HEK293 (cell line): ENCODE data around the gene HBZ.
"Not testable (repeated sequence)": the region's sequence is repeated elsewhere in the genome, so short reads cannot be mapped to it uniquely, and the experiment has no call there.

Experiments used
- CTCF ChIA-PET: fragments of 350-600 bp; formaldehyde crosslinking; extraction: SDS; loops from one replicate; lab custom pipeline; 2021; ENCODE audit warnings: antibody characterized with exemption; lab: Yijun Ruan, JAX
- POLR2A ChIA-PET: fragments of 300-600 bp; formaldehyde crosslinking; extraction: SDS; loops from one replicate; lab custom pipeline; 2020; ENCODE audit warnings: antibody characterized with exemption, inconsistent platforms; lab: Yijun Ruan, JAX
- H3K27ac ChIP-seq: fragments of 200-500 bp; sonication (Bioruptor generic); 2 replicates; pipeline ENCODE4 v1.5.1; 2014; ENCODE audit warnings: low read depth, low read length, control low read depth, inconsistent platforms; ENCODE audit errors: extremely low read depth
- H3K36me3 ChIP-seq, 2 experiments: fragments of 200-500 bp in 1 of 2; sonication (Bioruptor generic) in 1 of 2; 1 replicate in 1 of 2; 2 replicates in 1 of 2; pipeline ENCODE4 v1.5.1; 2014 to 2017; ENCODE audit warnings: inconsistent platforms in 2 of 2, low read length in 2 of 2; ENCODE audit not compliant: control insufficient read depth in 2 of 2, insufficient read depth in 1 of 2
- H3K4me1 ChIP-seq: fragments of 200-500 bp; sonication (Bioruptor generic); 2 replicates; pipeline ENCODE4 v1.5.1; 2014; ENCODE audit warnings: mild to moderate bottlenecking, low read length, inconsistent platforms; ENCODE audit not compliant: control insufficient read depth, insufficient read depth
- H3K4me3 ChIP-seq: 2 replicates; pipeline ENCODE4 v1.5.1; 2011; ENCODE audit warnings: low read depth, mild to moderate bottlenecking, control low read depth, low read length, moderate library complexity
- H3K9me3 ChIP-seq: fragments of 200-500 bp; sonication (Bioruptor generic); 2 replicates; pipeline ENCODE4 v1.5.1; 2014; ENCODE audit warnings: low read depth, low read length, inconsistent platforms; ENCODE audit not compliant: control insufficient read depth, insufficient read depth
- KLF1 ChIP-seq: fragments of 450-650 bp; formaldehyde crosslinking; IDR thresholded peaks from 2 replicates; pipeline ENCODE4 v1.5.1; 2016; ENCODE audit warnings: missing biosample characterization, missing genetic modification characterization
- KLF10 ChIP-seq: fragments of 450-650 bp; IDR thresholded peaks from 2 replicates; pipeline ENCODE4 v1.5.1; 2018; ENCODE audit warnings: missing biosample characterization, mild to moderate bottlenecking, missing genetic modification characterization
- KLF9 ChIP-seq: fragments of 450-650 bp; formaldehyde crosslinking; IDR thresholded peaks from 2 replicates; pipeline ENCODE4 v1.5.1; 2016; ENCODE audit warnings: missing biosample characterization, missing genetic modification characterization, low read depth
- SALL2 ChIP-seq: fragments of 450-650 bp; formaldehyde crosslinking; IDR thresholded peaks from 2 replicates; pipeline ENCODE4 v1.5.0; 2017; ENCODE audit warnings: missing biosample characterization, mild to moderate bottlenecking, missing genetic modification characterization, borderline replicate concordance
- SP2 ChIP-seq: fragments of 450-650 bp; formaldehyde crosslinking; IDR thresholded peaks from 2 replicates; pipeline ENCODE4 v1.5.1; 2016; ENCODE audit warnings: missing biosample characterization, missing genetic modification characterization
- WT1 ChIP-seq: fragments of 450-650 bp; formaldehyde crosslinking; IDR thresholded peaks from 2 replicates; pipeline ENCODE4 v1.5.1; 2016; ENCODE audit warnings: missing biosample characterization, missing genetic modification characterization
- ZBTB1 ChIP-seq: fragments of 450-650 bp; formaldehyde crosslinking; IDR thresholded peaks from 2 replicates; pipeline ENCODE4 v1.5.1; 2016; ENCODE audit warnings: missing biosample characterization, missing genetic modification characterization
- ZNF366 ChIP-seq: fragments of 450-650 bp; formaldehyde crosslinking; conservative IDR thresholded peaks from 2 replicates; pipeline ENCODE4 v1.5.1; 2016; ENCODE audit warnings: missing biosample characterization, missing genetic modification characterization
- ZNF510 ChIP-seq: fragments of 450-650 bp; formaldehyde crosslinking; IDR thresholded peaks from 2 replicates; pipeline ENCODE4 v1.5.1; 2018; ENCODE audit warnings: mild to moderate bottlenecking, missing genetic modification characterization, missing biosample characterization; ENCODE audit not compliant: insufficient replicate concordance
- ZNF600 ChIP-seq: fragments of 450-650 bp; formaldehyde crosslinking; IDR thresholded peaks from 2 replicates; pipeline ENCODE4 v1.5.1; 2016; ENCODE audit warnings: missing biosample characterization, missing genetic modification characterization
- ZNF658 ChIP-seq: fragments of 450-650 bp; formaldehyde crosslinking; IDR thresholded peaks from 2 replicates; pipeline ENCODE4; 2016; ENCODE audit warnings: missing biosample characterization, missing genetic modification characterization
- ZNF664 ChIP-seq: fragments of 450-650 bp; formaldehyde crosslinking; IDR thresholded peaks from 2 replicates; pipeline ENCODE4 v1.5.1; 2016; ENCODE audit warnings: missing biosample characterization, missing genetic modification characterization
- ZNF777 ChIP-seq: fragments of 450-650 bp; formaldehyde crosslinking; IDR thresholded peaks from 2 replicates; pipeline ENCODE4 v1.5.1; 2017; ENCODE audit warnings: missing biosample characterization, missing genetic modification characterization, borderline replicate concordance
- TF ChIP-seq, protein P1 (sequence below): fragments of 450-650 bp; formaldehyde crosslinking; IDR thresholded peaks from 2 replicates; pipeline ENCODE4 v1.5.1; 2016; ENCODE audit warnings: missing biosample characterization, missing genetic modification characterization

Gene HBZ

DNA sequence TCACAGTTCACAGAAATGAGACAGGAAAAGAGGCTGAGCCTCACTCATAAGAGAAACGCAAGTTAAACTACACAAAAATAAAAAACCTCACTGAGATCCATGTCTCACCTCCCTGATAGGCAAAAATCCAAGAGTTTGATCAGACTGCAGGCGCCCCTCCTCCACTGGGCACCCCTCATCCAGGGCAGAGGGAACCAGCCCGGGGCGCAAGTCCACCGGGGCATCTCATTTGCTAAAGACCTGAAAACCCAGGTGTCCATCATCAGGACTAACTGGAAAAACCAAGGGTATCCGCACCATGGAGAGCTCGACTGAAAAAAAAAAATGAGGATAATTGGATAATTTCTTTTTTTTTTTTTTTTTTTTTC, 2.6 kb downstream of the HBZ start:
- H3K9me3 ChIP-seq = no peaks in the 10 kb centered on the region
- H3K27ac ChIP-seq = no peak overlapping the region
- TF ChIP-seq, protein P1, sequence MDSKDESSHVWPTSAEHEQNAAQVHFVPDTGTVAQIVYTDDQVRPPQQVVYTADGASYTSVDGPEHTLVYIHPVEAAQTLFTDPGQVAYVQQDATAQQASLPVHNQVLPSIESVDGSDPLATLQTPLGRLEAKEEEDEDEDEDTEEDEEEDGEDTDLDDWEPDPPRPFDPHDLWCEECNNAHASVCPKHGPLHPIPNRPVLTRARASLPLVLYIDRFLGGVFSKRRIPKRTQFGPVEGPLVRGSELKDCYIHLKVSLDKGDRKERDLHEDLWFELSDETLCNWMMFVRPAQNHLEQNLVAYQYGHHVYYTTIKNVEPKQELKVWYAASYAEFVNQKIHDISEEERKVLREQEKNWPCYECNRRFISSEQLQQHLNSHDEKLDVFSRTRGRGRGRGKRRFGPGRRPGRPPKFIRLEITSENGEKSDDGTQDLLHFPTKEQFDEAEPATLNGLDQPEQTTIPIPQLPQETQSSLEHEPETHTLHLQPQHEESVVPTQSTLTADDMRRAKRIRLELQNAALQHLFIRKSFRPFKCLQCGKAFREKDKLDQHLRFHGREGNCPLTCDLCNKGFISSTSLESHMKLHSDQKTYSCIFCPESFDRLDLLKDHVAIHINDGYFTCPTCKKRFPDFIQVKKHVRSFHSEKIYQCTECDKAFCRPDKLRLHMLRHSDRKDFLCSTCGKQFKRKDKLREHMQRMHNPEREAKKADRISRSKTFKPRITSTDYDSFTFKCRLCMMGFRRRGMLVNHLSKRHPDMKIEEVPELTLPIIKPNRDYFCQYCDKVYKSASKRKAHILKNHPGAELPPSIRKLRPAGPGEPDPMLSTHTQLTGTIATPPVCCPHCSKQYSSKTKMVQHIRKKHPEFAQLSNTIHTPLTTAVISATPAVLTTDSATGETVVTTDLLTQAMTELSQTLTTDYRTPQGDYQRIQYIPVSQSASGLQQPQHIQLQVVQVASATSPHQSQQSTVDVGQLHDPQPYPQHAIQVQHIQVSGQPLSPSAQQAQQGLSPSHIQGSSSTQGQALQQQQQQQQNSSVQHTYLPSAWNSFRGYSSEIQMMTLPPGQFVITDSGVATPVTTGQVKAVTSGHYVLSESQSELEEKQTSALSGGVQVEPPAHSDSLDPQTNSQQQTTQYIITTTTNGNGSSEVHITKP (tag by site-specific recombination) = 0 out of 2 replicates have a peak, but pooled peaks have one; percentile 18
- TF ChIP-seq ZBTB1 (tag by site-specific recombination) = no peak
- H3K36me3 ChIP-seq = no peaks in the 10 kb centered on the region
- ChIA-PET POLR2A (interaction anchor here (0.6 kb wide), 1 partner anchor 1224 kb away, joined by 4 read pairs; no protein-coding TSS in a partner anchor), CTCF (interaction anchor here (0.7 to 1.2 kb wide), 2 partner anchors 37 to 48 kb away, joined by 4 to 5 read pairs; no protein-coding TSS in a partner anchor)
- H3K4me3 ChIP-seq = peak overlapping the region; percentile 36; the same call in 1 of the 2 replicates
- H3K4me1 ChIP-seq = no peaks in the 10 kb centered on the region

DNA sequence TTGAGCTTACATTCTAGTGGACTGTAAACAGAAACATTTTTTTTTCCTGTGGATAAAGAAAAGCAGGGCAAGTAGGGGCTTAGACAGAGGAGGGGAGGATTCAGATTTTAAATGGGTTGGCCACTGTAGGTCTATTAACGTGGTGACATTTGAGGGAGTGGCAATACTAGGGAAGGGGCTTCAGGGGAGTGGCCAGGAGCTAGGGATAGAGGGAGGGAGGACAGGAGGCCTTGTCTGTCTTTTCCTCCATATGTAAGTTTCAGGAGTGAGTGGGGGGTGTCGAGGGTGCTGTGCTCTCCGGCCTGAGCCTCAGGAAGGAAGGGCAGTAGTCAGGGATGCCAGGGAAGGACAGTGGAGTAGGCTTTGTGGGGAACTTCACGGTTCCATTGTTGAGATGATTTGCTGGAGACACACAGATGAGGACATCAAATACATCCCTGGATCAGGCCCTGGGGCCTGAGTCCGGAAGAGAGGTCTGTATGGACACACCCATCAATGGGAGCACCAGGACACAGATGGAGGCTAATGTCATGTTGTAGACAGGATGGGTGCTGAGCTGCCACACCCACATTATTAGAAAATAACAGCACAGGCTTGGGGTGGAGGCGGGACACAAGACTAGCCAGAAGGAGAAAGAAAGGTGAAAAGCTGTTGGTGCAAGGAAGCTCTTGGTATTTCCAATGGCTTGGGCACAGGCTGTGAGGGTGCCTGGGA, 6.8 kb downstream of the HBZ start:
- CTCF ChIA-PET = no interaction called here
- H3K4me1 ChIP-seq = no peaks in the 10 kb centered on the region
- peak; percentile 51 for TF ChIP-seq KLF1
- no peak for TF ChIP-seq WT1 (tag by site-specific recombination)
- TF ChIP-seq ZNF600 (tag by site-specific recombination) = peak; percentile 22; the same call in 1 of the 2 replicates
- TF ChIP-seq SP2 (tag by site-specific recombination) = 0 out of 2 replicates have a peak, but pooled peaks have one; percentile 18
- TF ChIP-seq ZNF777 (tag by site-specific recombination) = no peak
- TF ChIP-seq KLF9 (tag by site-specific recombination) = 0 out of 2 replicates have a peak, but pooled peaks have one; percentile 32
- TF ChIP-seq ZNF664 (tag by site-specific recombination) = no peak
- TF ChIP-seq ZNF658 (tag by site-specific recombination) = no peak
- TF ChIP-seq KLF10 = peak; percentile 29; the same call in 1 of the 2 replicates
- TF ChIP-seq ZNF366 (tag by site-specific recombination) = peak; percentile 39; the same call in 1 of the 2 replicates
- no peak for TF ChIP-seq ZNF510 (tag by site-specific recombination)
- no peak for TF ChIP-seq SALL2 (tag by site-specific recombination)
- no peak overlapping the region for H3K4me3 ChIP-seq
- H3K36me3 ChIP-seq = no peaks in the 10 kb centered on the region
- POLR2A ChIA-PET = interaction anchor here (0.6 to 0.7 kb wide), 4 partner anchors 11 to 72 kb away, joined by 3 to 6 read pairs (median 4); no protein-coding TSS in a partner anchor
- no peak overlapping the region for H3K27ac ChIP-seq
- no peaks in the 10 kb centered on the region for H3K9me3 ChIP-seq

DNA sequence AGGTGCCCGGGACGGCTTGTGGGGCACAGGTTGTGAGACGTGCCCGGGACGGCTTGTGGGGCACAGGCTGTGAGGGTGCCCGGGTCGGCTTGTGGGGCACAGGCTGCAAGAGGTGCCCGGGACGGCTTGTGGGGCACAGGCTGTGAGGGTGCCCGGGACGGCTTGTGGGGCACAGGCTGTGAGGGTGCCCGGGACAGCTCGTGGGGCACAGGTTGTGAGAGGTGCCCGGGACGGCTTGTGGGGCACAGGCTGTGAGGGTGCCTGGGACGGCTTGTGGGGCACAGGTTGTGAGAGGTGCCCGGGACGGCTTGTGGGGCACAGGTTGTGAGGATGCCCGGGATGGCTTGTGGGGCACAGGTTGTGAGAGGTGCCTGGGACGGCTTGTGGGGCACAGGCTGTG, 7.8 kb downstream of the HBZ start:
- H3K9me3 ChIP-seq, H3K4me3 ChIP-seq, H3K4me1 ChIP-seq, H3K36me3 ChIP-seq, H3K27ac ChIP-seq, CTCF ChIA-PET: not testable (repeated sequence)
- POLR2A ChIA-PET = interaction anchor here (0.6 kb wide), 1 partner anchor 25 kb away, joined by 3 read pairs; no protein-coding TSS in a partner anchor
